ENCODE results near the gene PIP5K1B.
"Not testable (repeated sequence)": the region's sequence is repeated elsewhere in the genome, so short reads cannot be mapped to it uniquely, and the experiment has no call there.

PIP5K1B gene

GRCh38 chr9:69036799-69037198, 331.8 kb downstream of the PIP5K1B start:
- no peak for FAIRE-seq

GRCh38 chr9:69040646-69041045, 335.6 kb downstream of the PIP5K1B start:
- no peak for FAIRE-seq

- no peak for FAIRE-seq
Observed at GRCh38 chr9:69044240-69045219, 339.5 kb downstream of the PIP5K1B start.

DNA sequence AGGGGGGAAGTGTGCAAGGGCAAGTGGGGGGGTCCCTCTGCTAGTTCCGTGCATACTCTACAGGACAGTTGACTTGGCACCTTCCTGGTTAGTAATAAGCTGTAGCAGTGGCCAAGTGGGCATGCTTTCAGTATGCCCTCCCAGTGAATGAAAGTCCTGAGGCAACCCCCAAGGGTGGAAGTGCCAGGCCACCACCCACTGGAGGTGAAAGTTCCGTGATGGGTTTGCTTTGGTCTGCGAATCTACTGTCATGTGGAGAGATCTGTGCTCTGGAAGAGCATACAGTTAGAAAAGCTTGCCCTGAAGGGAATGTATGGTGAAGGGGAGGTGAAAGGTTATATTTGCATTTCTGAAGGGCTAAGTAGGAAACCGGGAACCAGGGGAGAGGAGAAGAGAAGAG, 340.8 kb downstream of the PIP5K1B start:
- no peak for FAIRE-seq

DNA sequence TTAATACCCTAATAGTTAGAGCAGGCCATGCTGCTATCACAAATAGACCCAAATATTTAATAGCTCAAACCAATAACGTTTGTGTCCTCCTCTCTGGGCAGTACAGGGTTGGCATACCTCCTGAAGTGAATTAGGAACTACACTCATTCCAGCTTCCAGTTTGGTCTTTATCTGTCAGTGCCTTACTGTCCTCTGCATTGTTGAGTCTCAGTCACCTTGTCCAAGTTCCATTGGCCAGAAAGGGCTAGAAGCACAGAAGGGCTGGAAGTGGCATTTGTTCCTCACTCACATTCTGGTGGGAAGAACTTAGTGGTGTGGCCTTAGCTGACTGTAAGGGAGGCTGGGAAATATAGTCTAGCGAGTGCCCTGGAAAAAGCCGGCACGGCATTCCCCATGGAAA, 341.7 kb downstream of the PIP5K1B start:
- FAIRE-seq, result no peak

GRCh38 chr9:69047371-69047770, 342.3 kb downstream of the PIP5K1B start:
- FAIRE-seq, result no peak

- no peak for FAIRE-seq
Observed at GRCh38 chr9:69049094-69049493, 344.1 kb downstream of the PIP5K1B start.

DNA sequence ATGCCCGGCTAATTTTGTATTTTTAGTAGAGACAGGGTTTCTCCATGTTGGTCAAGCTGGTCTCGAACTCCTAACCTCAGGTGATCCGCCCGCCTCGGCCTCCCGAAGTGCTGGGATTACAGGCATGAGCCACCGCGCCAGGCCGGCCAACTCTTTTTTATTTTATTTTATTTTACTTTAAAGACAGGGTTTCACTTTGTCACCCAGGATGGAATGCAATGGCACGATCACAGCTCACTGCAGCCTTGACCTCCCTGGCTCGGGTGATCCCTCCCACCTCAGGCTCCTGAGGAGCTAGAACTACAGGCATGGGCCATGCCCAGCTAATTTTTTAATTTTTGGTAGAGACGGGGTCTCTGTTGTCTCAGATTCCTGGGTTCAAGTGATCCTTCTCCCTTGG, 345.9 kb downstream of the PIP5K1B start:
- not testable (repeated sequence) for FAIRE-seq

DNA sequence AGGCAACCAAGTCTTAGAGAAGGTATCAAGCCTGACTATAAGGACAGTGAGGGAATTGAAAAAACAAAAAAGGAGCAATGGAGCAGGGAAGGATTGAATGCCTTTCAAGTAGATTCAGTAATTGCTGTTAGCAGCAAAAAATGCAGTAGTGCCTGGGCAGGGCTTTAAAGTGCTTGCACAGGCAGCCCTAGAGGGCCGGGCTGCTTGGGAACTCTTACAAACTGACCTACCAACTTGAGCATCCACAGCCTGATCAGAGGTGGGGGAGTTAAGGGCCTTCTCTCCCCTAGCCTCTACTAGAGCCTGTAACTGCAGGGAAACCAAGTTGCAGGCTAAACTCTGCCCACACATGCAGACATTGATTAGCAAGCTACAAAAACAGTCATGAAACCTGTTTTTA, 349.9 kb downstream of the PIP5K1B start:
- no peak for FAIRE-seq

GRCh38 chr9:69056191-69056815, 351.3 kb downstream of the PIP5K1B start:
- FAIRE-seq, result no peak

DNA sequence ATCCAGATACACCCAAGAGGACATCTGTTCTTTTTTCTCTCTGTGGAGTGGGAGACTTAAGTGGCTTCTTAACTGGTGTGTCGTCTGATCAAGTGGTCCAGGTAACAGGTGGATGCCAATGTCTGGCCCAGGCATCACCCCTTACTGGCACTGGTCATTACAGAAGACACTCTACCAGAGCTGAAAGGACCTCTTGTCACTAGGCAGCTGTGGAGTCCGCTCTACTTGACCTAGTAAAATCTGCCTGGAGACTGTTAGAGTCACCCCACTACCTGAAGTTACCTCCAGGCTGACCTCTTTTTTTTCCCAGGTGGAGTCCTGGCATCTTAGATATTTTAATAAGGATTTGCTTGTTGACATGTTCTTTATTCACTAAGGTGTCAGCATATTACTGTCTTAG, 353.1 kb downstream of the PIP5K1B start:
- no peak for FAIRE-seq
